Osteocyte (in vitro differentiated cells): ENCODE data around the gene KIF7. TPM values are rescaled to one million over a fixed set of nuclear protein-coding genes. Genes with fewer than 3 reads are reported as not detected.

ENCODE experiments used
- DNase-seq: peaks from one replicate; pipeline ENCODE4 v3.0.0; 2021; ENCODE audit warnings: mixed read lengths; ENCODE audit not compliant: unreplicated experiment; ENCODE audit errors: extremely low spot score
- H3K27ac Mint-ChIP-seq: one replicate; pipeline ENCODE4 v1.8.0; 2021; ENCODE audit warnings: mild to moderate bottlenecking, mixed read lengths; ENCODE audit not compliant: unreplicated experiment
- H3K27me3 Mint-ChIP-seq: one replicate; pipeline ENCODE4 v1.8.0; 2021; ENCODE audit warnings: mixed read lengths; ENCODE audit not compliant: unreplicated experiment
- H3K36me3 Mint-ChIP-seq: one replicate; pipeline ENCODE4 v1.8.0; 2021; ENCODE audit warnings: mixed read lengths; ENCODE audit not compliant: unreplicated experiment
- H3K4me1 Mint-ChIP-seq: one replicate; pipeline ENCODE4 v1.8.0; 2021; ENCODE audit warnings: mixed read lengths; ENCODE audit not compliant: unreplicated experiment
- H3K4me3 Mint-ChIP-seq: one replicate; pipeline ENCODE4 v1.8.0; 2021; ENCODE audit warnings: mild to moderate bottlenecking, moderate library complexity, mixed read lengths; ENCODE audit not compliant: unreplicated experiment
- H3K9me3 Mint-ChIP-seq: one replicate; pipeline ENCODE4 v1.8.0; 2021; ENCODE audit warnings: mixed read lengths; ENCODE audit not compliant: unreplicated experiment
- total RNA-seq: library from RNA; stranded (reverse); gene quantifications from 2 replicates; pipeline ENCODE4 v1.2.1, GENCODE V29; 2021
- TF ChIP-seq, protein P1 (sequence below): fragments of 200-600 bp; sonication (generic); IDR thresholded peaks from 2 replicates; pipeline ENCODE4 v1.5.0; 2021; ENCODE audit warnings: antibody characterized with exemption, mild to moderate bottlenecking, moderate library complexity

Gene KIF7
- total RNA-seq, 1 donor from 2014 or later: 20.0 TPM

DNA sequence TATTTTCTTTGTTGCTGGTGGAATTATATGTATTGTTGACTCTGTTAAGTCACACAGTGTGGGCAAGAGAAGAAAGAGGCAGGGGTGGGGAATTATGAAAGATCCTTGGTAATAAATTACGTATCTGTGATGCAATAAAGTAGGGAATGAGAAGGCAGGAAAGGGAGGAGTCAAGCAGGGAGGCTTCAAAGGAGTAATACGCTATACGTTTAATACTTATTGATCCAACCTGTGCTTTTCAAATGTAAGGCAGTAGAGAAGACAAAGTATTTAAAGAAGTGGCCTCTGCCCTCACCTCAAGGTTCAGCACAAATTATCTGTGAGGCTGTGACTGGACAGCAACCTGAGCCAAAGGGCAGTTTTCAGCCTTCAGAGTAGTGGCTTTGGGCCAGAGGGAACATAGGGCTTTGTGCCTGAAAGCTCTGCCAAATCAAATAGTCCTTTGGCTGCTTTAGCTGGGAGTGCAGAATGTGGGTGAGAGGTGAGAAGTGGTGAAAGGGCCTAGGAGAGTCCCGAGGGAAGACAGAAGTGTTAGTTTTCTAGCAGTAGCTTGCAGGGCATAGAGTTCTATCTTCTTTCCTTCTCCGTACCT, 25.1 kb upstream of the KIF7 start:
- DNase-seq: no peak
- H3K9me3 Mint-ChIP-seq: no peaks in the 10 kb centered on the region
- TF ChIP-seq, protein P1, sequence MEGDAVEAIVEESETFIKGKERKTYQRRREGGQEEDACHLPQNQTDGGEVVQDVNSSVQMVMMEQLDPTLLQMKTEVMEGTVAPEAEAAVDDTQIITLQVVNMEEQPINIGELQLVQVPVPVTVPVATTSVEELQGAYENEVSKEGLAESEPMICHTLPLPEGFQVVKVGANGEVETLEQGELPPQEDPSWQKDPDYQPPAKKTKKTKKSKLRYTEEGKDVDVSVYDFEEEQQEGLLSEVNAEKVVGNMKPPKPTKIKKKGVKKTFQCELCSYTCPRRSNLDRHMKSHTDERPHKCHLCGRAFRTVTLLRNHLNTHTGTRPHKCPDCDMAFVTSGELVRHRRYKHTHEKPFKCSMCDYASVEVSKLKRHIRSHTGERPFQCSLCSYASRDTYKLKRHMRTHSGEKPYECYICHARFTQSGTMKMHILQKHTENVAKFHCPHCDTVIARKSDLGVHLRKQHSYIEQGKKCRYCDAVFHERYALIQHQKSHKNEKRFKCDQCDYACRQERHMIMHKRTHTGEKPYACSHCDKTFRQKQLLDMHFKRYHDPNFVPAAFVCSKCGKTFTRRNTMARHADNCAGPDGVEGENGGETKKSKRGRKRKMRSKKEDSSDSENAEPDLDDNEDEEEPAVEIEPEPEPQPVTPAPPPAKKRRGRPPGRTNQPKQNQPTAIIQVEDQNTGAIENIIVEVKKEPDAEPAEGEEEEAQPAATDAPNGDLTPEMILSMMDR: no peak
- H3K27ac Mint-ChIP-seq: no peak overlapping the region
- H3K27me3 Mint-ChIP-seq: no peaks in the 10 kb centered on the region
- H3K4me1 Mint-ChIP-seq: peaks cover 9% of the 10 kb centered on the region
- peaks cover 18% of the 10 kb centered on the region for H3K36me3 Mint-ChIP-seq
- no peak overlapping the region for H3K4me3 Mint-ChIP-seq

DNA sequence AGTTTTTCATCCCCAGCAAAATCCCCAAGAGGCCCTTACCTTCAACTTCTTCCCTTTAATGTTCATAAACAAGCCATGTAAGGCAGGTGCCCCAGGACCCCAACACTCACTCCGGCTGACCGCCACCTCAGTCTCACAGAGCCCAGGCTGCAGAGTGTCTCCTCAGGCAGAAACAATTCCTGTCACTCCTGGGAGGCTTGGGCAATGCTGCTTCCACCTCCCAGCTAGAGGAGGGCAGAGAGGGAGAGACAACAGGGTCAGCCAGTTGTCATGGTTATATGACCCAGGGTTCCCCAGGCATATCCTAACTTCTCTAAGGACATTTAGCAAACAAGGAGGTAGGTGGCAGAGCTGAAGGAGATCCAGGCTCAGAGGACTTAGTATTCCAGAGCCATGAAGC, 23.9 kb upstream of the KIF7 start, which contains the start of gene PLIN1:
PLIN1 (minus strand) TSS at position 156 of the 400 bp plus-strand sequence. CDS start 1,878 bp downstream, outside the sequence.
- Mint-ChIP-seq H3K9me3 (no peaks in the 10 kb centered on the region), H3K4me1 (peaks cover 9% of the 10 kb centered on the region), H3K27ac (no peak within 1 kb of the TSS), H3K36me3 (peaks cover 17% of the 10 kb centered on the region), H3K4me3 (no peak within 1 kb of the TSS), H3K27me3 (no peaks in the 10 kb centered on the region)
- TF ChIP-seq, protein P1: no peak
- no peak for DNase-seq

DNA sequence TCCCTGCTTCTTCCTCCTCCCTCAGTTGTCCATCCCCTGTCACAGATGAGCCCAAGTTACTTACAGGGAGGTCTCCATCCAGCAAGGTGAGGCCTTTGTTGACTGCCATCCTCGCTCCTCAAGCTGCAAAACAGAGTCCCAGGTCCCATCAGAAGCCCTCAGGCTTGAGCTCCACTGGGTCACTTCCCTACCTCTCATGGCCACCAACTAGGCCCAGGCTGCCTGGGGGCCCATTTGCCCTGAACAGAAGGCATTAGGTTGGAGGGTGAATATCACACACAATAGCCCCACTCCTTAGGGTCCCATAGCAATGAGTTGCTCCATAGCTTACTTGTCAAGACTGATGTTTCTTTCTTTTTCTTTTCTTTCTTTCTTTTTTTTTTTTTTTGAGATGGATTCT, 22.1 kb upstream of the KIF7 start:
- Mint-ChIP-seq H3K36me3 (peaks cover 7% of the 10 kb centered on the region), H3K4me3 (no peak overlapping the region), H3K27ac (no peak overlapping the region), H3K27me3 (no peaks in the 10 kb centered on the region), H3K9me3 (no peaks in the 10 kb centered on the region), H3K4me1 (peaks cover 12% of the 10 kb centered on the region)
- peak; percentile 76 for DNase-seq
- TF ChIP-seq, protein P1: no peak

DNA sequence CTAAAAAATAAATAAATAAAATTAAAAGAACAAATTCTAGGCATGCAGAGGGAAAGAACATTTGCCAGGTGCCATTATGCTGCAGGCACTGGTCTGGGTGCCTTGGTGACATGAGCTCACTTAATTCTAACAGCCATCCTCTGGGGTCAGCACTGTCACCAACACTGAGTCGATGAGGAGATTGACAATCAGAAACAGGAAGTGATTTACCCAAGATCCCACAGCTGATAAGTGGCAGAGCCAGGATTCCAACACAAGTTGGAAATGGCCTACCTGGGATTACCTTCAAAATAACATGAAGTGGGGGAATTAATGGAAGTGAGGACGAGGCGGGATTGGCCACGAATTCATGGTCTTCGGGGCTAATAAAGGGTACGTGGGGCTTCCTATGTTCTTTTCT, 20.3 kb upstream of the KIF7 start:
- Mint-ChIP-seq H3K27me3 (no peaks in the 10 kb centered on the region), H3K9me3 (no peaks in the 10 kb centered on the region), H3K36me3 (peaks cover 2% of the 10 kb centered on the region), H3K4me3 (no peak overlapping the region), H3K4me1 (peaks cover 10% of the 10 kb centered on the region), H3K27ac (no peak overlapping the region)
- TF ChIP-seq, protein P1: no peak
- DNase-seq: peak; percentile 30

DNA sequence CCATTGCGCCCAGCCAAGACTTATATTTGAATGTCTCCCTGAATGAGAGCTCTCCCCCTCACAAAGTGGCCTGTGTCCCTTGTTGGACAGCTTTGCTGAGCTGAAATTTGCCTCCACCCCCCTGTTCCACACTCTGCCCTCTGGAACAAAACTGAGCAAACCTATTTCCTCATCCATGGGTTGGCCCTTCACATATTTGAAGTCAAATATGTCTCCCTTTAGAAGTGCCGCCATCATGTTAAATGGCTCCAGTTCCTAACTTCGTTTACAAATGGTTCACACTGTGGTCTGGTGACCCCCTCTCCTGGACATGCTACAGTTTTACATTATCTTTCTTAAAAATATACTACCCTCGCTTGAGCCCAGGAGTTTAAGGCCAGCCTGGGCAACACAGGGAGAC, 19.3 kb upstream of the KIF7 start:
- DNase-seq: no peak
- no peak overlapping the region for H3K27ac Mint-ChIP-seq
- H3K4me3 Mint-ChIP-seq: no peak overlapping the region
- no peaks in the 10 kb centered on the region for H3K9me3 Mint-ChIP-seq
- H3K27me3 Mint-ChIP-seq: no peaks in the 10 kb centered on the region
- H3K36me3 Mint-ChIP-seq: no peaks in the 10 kb centered on the region
- TF ChIP-seq, protein P1: no peak
- peaks cover 5% of the 10 kb centered on the region for H3K4me1 Mint-ChIP-seq
